Mucosa of descending colon (tissue), 3 donors: ENCODE results near the gene FMO1. TPM values are rescaled to one million over a fixed set of nuclear protein-coding genes. Genes with fewer than 3 reads are reported as not detected.

Experiments used
- ATAC-seq: fragments of 200-7000 bp; cut with Tn5 transposase; one replicate; pipeline ENCODE4 v1.9.1; 2020; ENCODE audit warnings: mild to moderate bottlenecking, moderate library complexity
- DNase-seq, 3 donors: peaks; one replicate each; pipeline ENCODE4 v3.0.0-alpha.2; 2020
- H3K36me3 ChIP-seq: fragments of 200-600 bp; one replicate; pipeline ENCODE4 v1.8.0; 2021; ENCODE audit warnings: low read depth, mild to moderate bottlenecking
- H3K4me1 ChIP-seq: fragments of 200-600 bp; one replicate; pipeline ENCODE4 v1.8.0; 2021; ENCODE audit warnings: low read depth, mild to moderate bottlenecking
- H3K4me3 ChIP-seq: fragments of 200-600 bp; one replicate; pipeline ENCODE4 v1.8.0; 2021; ENCODE audit warnings: mild to moderate bottlenecking
- H3K9me3 ChIP-seq: fragments of 200-600 bp; one replicate; pipeline ENCODE4 v1.8.0; 2021; ENCODE audit warnings: mild to moderate bottlenecking
- intact Hi-C, 2 donors: fragments of 100-400 bp; cut with DNase I in 1 of 2; cut with micrococcal nuclease in 1 of 2; formaldehyde crosslinking; loops; one replicate each; pipeline versions ENCODE4 v1.11.0 to v1.11.1; 2022; cut with DNase I, micrococcal nuclease
- total RNA-seq, 3 donors: library from RNA; stranded (reverse); fragmentation: NEBNext Ultra II Directional in 2 of 3; extraction: Animal tissue kit (Norgen Biotek cat#: 25700) in 2 of 3; gene quantifications; one replicate each; pipeline versions ENCODE4 v1.2.1 to v1.2.4, GENCODE V29; 2021 to 2023
- TF ChIP-seq, protein P1 (sequence below): fragments of 200-600 bp; IDR thresholded peaks from one replicate; pipeline ENCODE4 v1.8.0; 2022; ENCODE audit warnings: antibody characterized with exemption, mild to moderate bottlenecking
- donor health status: DM: no; HTN: no; CAD: no; lungs with moderate emphysema.
- donor health status: DM: no; HTN: no; CAD: no.
- donor health status: DM: no; HTN: yes; CAD: no.

FMO1 gene
- total RNA-seq, 3 donors from 2014 or later, result not detected

DNA sequence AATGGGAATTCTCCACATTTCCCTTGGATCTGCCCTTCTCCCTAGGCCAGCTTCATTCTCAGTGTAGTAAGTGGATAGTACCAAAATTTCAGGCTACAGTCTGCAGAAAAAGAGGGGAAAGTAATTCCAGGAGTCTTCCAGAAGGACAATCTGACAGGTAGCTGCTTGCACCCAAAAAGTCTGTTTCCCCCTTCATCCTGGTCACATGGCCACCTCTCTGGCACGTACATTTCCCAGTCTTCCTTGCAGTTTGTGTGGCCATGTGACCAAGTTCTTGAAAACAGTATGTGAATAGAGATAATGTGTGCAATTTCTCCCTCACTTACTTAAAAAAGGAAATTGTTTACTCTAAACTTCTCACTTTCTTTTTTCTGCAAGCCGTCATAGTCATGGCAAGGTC is 51.0 kb downstream of the FMO1 start:
- Histone ChIP-seq H3K4me3 (no peak overlapping the region), H3K4me1 (no peaks in the 10 kb centered on the region), H3K9me3 (peaks cover 7% of the 10 kb centered on the region), H3K36me3 (no peaks in the 10 kb centered on the region)
- intact Hi-C loops, result no loop called here
- no peak for ATAC-seq
- DNase-seq, result no peak
- TF ChIP-seq, protein P1, sequence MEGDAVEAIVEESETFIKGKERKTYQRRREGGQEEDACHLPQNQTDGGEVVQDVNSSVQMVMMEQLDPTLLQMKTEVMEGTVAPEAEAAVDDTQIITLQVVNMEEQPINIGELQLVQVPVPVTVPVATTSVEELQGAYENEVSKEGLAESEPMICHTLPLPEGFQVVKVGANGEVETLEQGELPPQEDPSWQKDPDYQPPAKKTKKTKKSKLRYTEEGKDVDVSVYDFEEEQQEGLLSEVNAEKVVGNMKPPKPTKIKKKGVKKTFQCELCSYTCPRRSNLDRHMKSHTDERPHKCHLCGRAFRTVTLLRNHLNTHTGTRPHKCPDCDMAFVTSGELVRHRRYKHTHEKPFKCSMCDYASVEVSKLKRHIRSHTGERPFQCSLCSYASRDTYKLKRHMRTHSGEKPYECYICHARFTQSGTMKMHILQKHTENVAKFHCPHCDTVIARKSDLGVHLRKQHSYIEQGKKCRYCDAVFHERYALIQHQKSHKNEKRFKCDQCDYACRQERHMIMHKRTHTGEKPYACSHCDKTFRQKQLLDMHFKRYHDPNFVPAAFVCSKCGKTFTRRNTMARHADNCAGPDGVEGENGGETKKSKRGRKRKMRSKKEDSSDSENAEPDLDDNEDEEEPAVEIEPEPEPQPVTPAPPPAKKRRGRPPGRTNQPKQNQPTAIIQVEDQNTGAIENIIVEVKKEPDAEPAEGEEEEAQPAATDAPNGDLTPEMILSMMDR, result no peak

DNA sequence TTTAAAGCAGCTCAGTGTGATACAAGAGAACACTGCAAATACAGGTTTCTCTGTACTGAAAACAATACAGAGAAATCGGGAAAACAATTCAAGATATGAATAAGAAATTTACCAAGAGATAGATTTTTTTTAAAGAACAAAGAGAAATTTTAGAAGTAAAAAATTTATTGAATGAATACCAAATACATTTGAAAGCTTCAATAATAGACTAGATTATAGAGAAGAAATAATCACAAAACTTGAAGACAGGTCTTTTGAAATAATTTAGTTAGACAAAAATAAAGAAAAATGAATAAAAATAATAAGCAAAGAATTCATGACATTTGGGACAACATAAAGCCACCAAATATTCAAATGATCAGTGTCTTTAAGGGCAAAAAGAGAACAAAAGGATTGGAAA is 52.1 kb downstream of the FMO1 start:
- no peaks in the 10 kb centered on the region for H3K4me1 ChIP-seq
- DNase-seq, result no peak
- ATAC-seq, result no peak
- no peaks in the 10 kb centered on the region for H3K36me3 ChIP-seq
- no peak overlapping the region for H3K4me3 ChIP-seq
- peaks cover 7% of the 10 kb centered on the region for H3K9me3 ChIP-seq
- intact Hi-C loops, result loop anchor here in 1 of 2 donors (10.0 kb wide), 1 partner anchor 56 kb away; the partner anchor contains the start of gene FMO1
- TF ChIP-seq, protein P1, result no peak

DNA sequence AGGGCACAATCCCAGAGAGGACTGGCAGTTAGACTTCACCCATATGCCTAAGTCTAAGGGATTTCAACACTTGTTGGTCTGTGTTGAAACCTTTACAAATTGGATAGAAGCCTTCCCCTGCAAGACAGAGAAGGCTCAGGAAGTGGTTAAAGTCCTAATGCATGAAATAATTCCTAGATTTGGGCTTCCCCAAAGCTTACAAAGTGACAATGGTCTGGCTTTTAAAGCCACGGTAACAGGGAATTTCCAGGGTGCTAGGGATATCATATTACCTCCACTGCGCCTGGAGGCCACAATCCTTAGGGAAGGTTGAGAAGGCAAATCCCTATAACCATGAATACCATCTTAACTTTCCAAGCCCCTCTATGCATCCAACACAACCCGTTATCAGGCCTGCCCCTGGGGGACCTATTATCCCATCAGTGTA is 62.4 kb downstream of the FMO1 start:
- TF ChIP-seq, protein P1, result no peak
- DNase-seq (no peak), ATAC-seq (no peak)
- Histone ChIP-seq H3K9me3 (no peaks in the 10 kb centered on the region), H3K4me1 (no peaks in the 10 kb centered on the region), H3K36me3 (no peaks in the 10 kb centered on the region), H3K4me3 (no peak overlapping the region)
- intact Hi-C loops, result no loop called here

DNA sequence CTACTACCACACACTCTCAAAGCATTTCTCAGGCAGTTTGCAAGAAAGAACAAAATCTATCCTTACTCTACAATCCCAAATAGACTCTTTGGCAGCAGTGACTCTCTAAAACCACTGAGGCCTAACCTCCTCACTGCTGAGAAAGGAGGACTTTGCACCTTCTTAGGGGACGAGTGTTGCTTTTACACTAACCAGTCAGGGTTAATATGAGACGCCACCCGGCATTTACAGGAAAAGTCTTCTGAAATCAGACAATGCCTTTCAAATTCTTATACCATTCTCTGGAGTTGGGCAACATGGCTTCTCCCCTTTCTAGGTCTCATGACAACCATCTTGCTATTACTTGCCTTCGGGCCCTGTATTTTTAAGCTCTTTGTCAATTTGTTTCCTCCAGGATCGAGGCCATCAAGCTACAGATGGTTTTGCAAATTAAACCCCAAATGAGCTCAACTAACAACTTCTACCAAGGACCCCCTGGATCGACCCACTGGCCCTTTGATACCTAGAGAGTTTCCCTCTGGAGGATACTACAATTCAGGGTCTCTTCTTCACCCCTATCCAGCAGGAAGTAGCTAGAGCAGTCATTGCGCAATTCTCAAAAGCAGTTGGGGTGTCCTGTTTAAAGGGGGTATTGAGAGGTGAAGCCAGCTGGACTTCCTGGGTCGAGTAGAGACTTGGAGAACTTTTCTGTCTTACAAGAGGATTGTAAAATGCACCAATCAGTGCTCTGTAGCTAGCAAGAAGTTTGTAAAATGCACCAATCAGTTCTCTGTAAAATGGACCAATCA is 63.7 kb downstream of the FMO1 start:
- Histone ChIP-seq H3K4me3 (no peak overlapping the region), H3K4me1 (no peaks in the 10 kb centered on the region), H3K36me3 (no peaks in the 10 kb centered on the region), H3K9me3 (no peaks in the 10 kb centered on the region)
- no peak for DNase-seq
- intact Hi-C loops, result no loop called here
- ATAC-seq, result no peak
- TF ChIP-seq, protein P1, result no peak

DNA sequence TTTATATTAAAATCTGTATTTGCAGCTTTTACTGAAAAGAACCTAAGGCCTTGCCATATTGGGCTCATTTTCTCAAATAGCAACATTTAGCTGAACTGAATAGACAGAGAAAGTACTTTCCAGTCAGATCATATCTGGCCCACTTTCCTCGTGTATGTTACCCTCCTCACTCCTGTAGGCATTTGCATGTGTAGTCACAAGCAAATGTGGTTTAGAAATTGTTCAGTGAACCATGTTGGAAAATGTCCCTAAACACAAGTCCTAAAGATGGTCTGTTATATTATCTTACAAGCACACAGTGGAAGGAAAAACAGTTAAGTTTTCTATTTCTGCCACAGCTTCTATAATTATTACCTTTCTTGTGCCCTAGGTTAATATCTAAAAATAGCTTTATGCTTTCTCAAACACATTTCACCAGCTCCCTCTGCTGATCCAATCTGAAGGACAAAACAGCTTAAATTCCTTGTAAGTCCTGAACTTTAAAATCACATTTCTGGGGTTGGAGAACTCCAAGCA is 65.1 kb downstream of the FMO1 start:
- intact Hi-C loops, result no loop called here
- no peak overlapping the region for H3K4me3 ChIP-seq
- H3K9me3 ChIP-seq, result no peaks in the 10 kb centered on the region
- DNase-seq (no peak), ATAC-seq (no peak)
- H3K4me1 ChIP-seq, result no peaks in the 10 kb centered on the region
- no peaks in the 10 kb centered on the region for H3K36me3 ChIP-seq
- TF ChIP-seq, protein P1, result no peak
